Mesendoderm (in vitro differentiated cells): ENCODE measurements around the gene SLC36A3.
A peak's percentile ranks its signal among the peaks of the same experiment; 100 is the strongest.
"Not testable (repeated sequence)": the region's sequence is repeated elsewhere in the genome, so short reads cannot be mapped to it uniquely, and the experiment has no call there.

Source experiments
- DNase-seq: peaks from one replicate; pipeline ENCODE4 v3.0.0; 2013
- H2AK5ac ChIP-seq: 2 replicates; pipeline ENCODE4 v1.6.1; 2013; ENCODE audit warnings: low read length, inconsistent platforms
- H2BK120ac ChIP-seq: 2 replicates; pipeline ENCODE4 v1.6.1; 2013; ENCODE audit warnings: low read depth, mild to moderate bottlenecking, low read length, moderate library complexity, mixed read lengths
- H2BK15ac ChIP-seq: replicated peaks from 2 replicates; pipeline ENCODE4 v1.6.1; 2013; ENCODE audit warnings: low read depth, mild to moderate bottlenecking, moderate library complexity
- H2BK5ac ChIP-seq: 2 replicates; pipeline ENCODE4 v1.6.1; 2013; ENCODE audit warnings: low read length, inconsistent platforms
- H3K18ac ChIP-seq: 2 replicates; pipeline ENCODE4 v1.6.1; 2013; ENCODE audit warnings: mild to moderate bottlenecking, low read length, mixed read lengths
- H3K23ac ChIP-seq: one replicate; pipeline ENCODE4 v1.6.1; 2013; ENCODE audit warnings: low read length
- H3K27ac ChIP-seq: 2 replicates; pipeline ENCODE4 v1.5.1; 2013; ENCODE audit warnings: low read depth, mild to moderate bottlenecking, inconsistent platforms, low read length, moderate library complexity
- H3K27me3 ChIP-seq: 2 replicates; pipeline ENCODE4 v1.6.1; 2013; ENCODE audit warnings: low read length, control low read depth, mild to moderate bottlenecking, inconsistent platforms; ENCODE audit not compliant: insufficient read depth, poor library complexity
- H3K36me3 ChIP-seq: 2 replicates; pipeline ENCODE4 v1.6.1; 2013; ENCODE audit warnings: low read length, inconsistent platforms; ENCODE audit not compliant: control insufficient read depth, insufficient read depth
- H3K4ac ChIP-seq: one replicate; pipeline ENCODE4 v1.6.1; 2013; ENCODE audit warnings: low read depth, mild to moderate bottlenecking, low read length, moderate library complexity
- H3K4me1 ChIP-seq: 2 replicates; pipeline ENCODE4 v1.6.1; 2013; ENCODE audit warnings: low read depth, low read length, inconsistent platforms; ENCODE audit not compliant: control insufficient read depth
- H3K4me2 ChIP-seq: 2 replicates; pipeline ENCODE4 v1.6.1; 2013; ENCODE audit warnings: low read length
- H3K4me3 ChIP-seq: 2 replicates; pipeline ENCODE4 v1.5.1; 2013; ENCODE audit warnings: mild to moderate bottlenecking, low read length
- H3K56ac ChIP-seq: one replicate; pipeline ENCODE4 v1.6.1; 2013; ENCODE audit warnings: low read length
- H3K79me1 ChIP-seq: 2 replicates; pipeline ENCODE4 v1.6.1; 2013; ENCODE audit warnings: low read length, inconsistent platforms
- H3K79me2 ChIP-seq: 2 replicates; pipeline ENCODE4 v1.6.1; 2013; ENCODE audit warnings: mild to moderate bottlenecking, low read length; ENCODE audit not compliant: control insufficient read depth, insufficient read depth
- H3K9ac ChIP-seq: 2 replicates; pipeline ENCODE4 v1.6.1; 2013; ENCODE audit warnings: low read length, inconsistent platforms
- H4K5ac ChIP-seq: one replicate; pipeline ENCODE4 v1.6.1; 2013; ENCODE audit warnings: low read length
- H4K8ac ChIP-seq: one replicate; pipeline ENCODE4 v1.6.1; 2013; ENCODE audit warnings: low read depth, mild to moderate bottlenecking, control low read depth, low read length, moderate library complexity
- WGBS: extraction: QIAGEN DNeasy Blood & Tissue Kit; methylation state at CpG from one replicate; pipeline ENCODE4 v1.1.7; 2013; ENCODE audit warnings: low lambda C conversion rate, missing lambda C conversion rate; ENCODE audit not compliant: insufficient coverage; ENCODE audit errors: extremely low coverage; 5-methylcytosine and 5-hydroxymethylcytosine counted together

Gene SLC36A3

DNA sequence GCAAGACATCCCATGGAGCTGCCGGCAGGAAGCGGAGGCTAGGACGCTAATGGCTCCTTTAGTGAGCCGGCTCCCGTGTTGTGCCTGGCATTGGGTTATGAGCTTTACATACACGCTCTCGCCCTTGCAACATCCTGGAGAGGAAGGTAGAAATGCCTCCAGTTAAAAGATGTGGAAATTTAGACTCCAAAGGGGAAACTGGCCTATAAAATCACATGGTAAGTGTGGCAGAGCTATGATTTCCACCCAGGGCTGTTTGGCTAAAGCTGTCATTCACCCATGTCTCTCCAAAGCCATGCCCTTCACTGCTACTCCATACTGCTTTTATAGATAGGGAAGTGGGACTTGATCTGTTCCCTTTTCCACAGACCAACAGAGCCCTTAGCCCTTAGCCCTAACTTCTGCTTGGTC is 45.4 kb downstream of the SLC36A3 start:
- no peak overlapping the region for H4K5ac ChIP-seq
- DNase-seq = no peak

GRCh38 chr5:151257731-151258181 is 45.8 kb downstream of the SLC36A3 start:
- peaks cover 7% of the 10 kb centered on the region for H3K4me1 ChIP-seq
- H3K79me1 ChIP-seq = peaks cover 7% of the 10 kb centered on the region
- no peak overlapping the region for H2BK5ac ChIP-seq
- no peak overlapping the region for H4K5ac ChIP-seq
- H3K9ac ChIP-seq = no peak overlapping the region
- no peaks in the 10 kb centered on the region for H3K36me3 ChIP-seq
- no peak overlapping the region for H3K18ac ChIP-seq
- H3K79me2 ChIP-seq = no peaks in the 10 kb centered on the region
- H2BK15ac ChIP-seq = no peak overlapping the region
- H3K4me2 ChIP-seq = no peak overlapping the region
- H3K4me3 ChIP-seq = no peak overlapping the region
- peak; percentile 73 for DNase-seq
- H3K4ac ChIP-seq = no peak overlapping the region
- no peak overlapping the region for H4K8ac ChIP-seq
- no peak overlapping the region for H2BK120ac ChIP-seq
- no CpG with 5 or more reads among the region's 5 CpGs for WGBS
- H3K23ac ChIP-seq = no peak overlapping the region
- H3K27ac ChIP-seq = no peak overlapping the region
- no peak overlapping the region for H3K56ac ChIP-seq
- no peak overlapping the region for H2AK5ac ChIP-seq
- H3K27me3 ChIP-seq = no peaks in the 10 kb centered on the region

More for the DNA sequence above, 45.4 kb downstream of the SLC36A3 start:
- no peak overlapping the region for H3K4me3 ChIP-seq
- H4K8ac ChIP-seq = no peak overlapping the region
- no peak overlapping the region for H3K56ac ChIP-seq
- H2AK5ac ChIP-seq = no peak overlapping the region
- no peak overlapping the region for H2BK5ac ChIP-seq
- WGBS = no CpG with 5 or more reads among the region's 7 CpGs
- no peak overlapping the region for H3K18ac ChIP-seq
- H3K4me1 ChIP-seq = peaks cover 7% of the 10 kb centered on the region
- H3K36me3 ChIP-seq = no peaks in the 10 kb centered on the region
- H2BK15ac ChIP-seq = no peak overlapping the region
- H3K9ac ChIP-seq = no peak overlapping the region
- H3K79me1 ChIP-seq = peaks cover 7% of the 10 kb centered on the region
- no peaks in the 10 kb centered on the region for H3K79me2 ChIP-seq
- H3K4me2 ChIP-seq = no peak overlapping the region
- H3K23ac ChIP-seq = no peak overlapping the region
- H3K4ac ChIP-seq = no peak overlapping the region
- H3K27me3 ChIP-seq = no peaks in the 10 kb centered on the region
- no peak overlapping the region for H2BK120ac ChIP-seq
- peak overlapping the region; percentile 9 for H3K27ac ChIP-seq

GRCh38 chr5:151255621-151256286 is 47.8 kb downstream of the SLC36A3 start:
- DNase-seq = no peak
- H4K5ac ChIP-seq = no peak overlapping the region
- no peak overlapping the region for H3K4me2 ChIP-seq
- H3K56ac ChIP-seq = no peak overlapping the region
- H3K4me3 ChIP-seq = no peak overlapping the region
- H3K23ac ChIP-seq = no peak overlapping the region
- H3K4ac ChIP-seq = no peak overlapping the region
- peaks cover 7% of the 10 kb centered on the region for H3K79me1 ChIP-seq
- H3K79me2 ChIP-seq = no peaks in the 10 kb centered on the region
- no peaks in the 10 kb centered on the region for H3K27me3 ChIP-seq
- no peak overlapping the region for H3K9ac ChIP-seq
- H4K8ac ChIP-seq = no peak overlapping the region
- H3K4me1 ChIP-seq = peaks cover 8% of the 10 kb centered on the region
- no CpG with 5 or more reads among the region's 3 CpGs for WGBS
- H2BK15ac ChIP-seq = no peak overlapping the region
- no peak overlapping the region for H2BK5ac ChIP-seq
- H3K18ac ChIP-seq = no peak overlapping the region
- H2BK120ac ChIP-seq = no peak overlapping the region
- H3K27ac ChIP-seq = no peak overlapping the region
- no peaks in the 10 kb centered on the region for H3K36me3 ChIP-seq
- H2AK5ac ChIP-seq = no peak overlapping the region

DNA sequence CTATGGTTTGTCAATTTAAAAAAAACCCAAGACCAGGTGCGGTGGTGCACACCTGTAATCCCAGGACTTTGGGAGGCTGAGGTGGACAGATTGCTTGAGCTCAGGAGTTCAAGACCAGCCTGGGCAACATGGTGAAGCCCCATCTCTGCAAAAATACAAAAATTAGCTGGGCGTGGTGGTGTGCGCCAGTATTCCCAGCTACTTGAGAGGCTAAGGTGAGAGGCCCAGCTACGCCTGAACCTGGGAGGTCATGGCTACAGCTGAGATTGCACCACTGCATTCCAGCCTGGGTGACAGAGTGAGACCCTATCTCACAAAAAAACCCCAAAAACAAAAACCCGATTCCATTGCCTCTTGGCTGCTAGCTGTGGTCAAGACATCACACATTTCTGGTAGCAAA is 48.6 kb downstream of the SLC36A3 start:
- DNase-seq, H3K4me3 ChIP-seq, H3K4me1 ChIP-seq, H2BK120ac ChIP-seq, H3K27ac ChIP-seq, H3K27me3 ChIP-seq, H3K79me1 ChIP-seq, H4K5ac ChIP-seq, H2AK5ac ChIP-seq, H3K56ac ChIP-seq, H3K4ac ChIP-seq, H3K9ac ChIP-seq, H3K23ac ChIP-seq, H2BK15ac ChIP-seq, H3K36me3 ChIP-seq, H2BK5ac ChIP-seq, H3K79me2 ChIP-seq, H3K18ac ChIP-seq, H4K8ac ChIP-seq, H3K4me2 ChIP-seq: not testable (repeated sequence)
- no CpG with 5 or more reads among the region's 5 CpGs for WGBS

GRCh38 chr5:151254556-151254955 is 49.0 kb downstream of the SLC36A3 start:
- Histone ChIP-seq H3K79me2 (no peaks in the 10 kb centered on the region), H3K56ac (no peak overlapping the region), H3K4me3 (no peak overlapping the region), H3K23ac (no peak overlapping the region), H2BK120ac (no peak overlapping the region), H2BK5ac (no peak overlapping the region), H3K4me1 (peaks cover 8% of the 10 kb centered on the region), H3K4me2 (no peak overlapping the region), H3K79me1 (peaks cover 7% of the 10 kb centered on the region), H3K27me3 (no peaks in the 10 kb centered on the region), H4K8ac (no peak overlapping the region), H2BK15ac (no peak overlapping the region), H3K4ac (no peak overlapping the region), H3K18ac (no peak overlapping the region), H3K9ac (no peak overlapping the region), H2AK5ac (no peak overlapping the region), H3K27ac (no peak overlapping the region), H4K5ac (no peak overlapping the region), H3K36me3 (no peaks in the 10 kb centered on the region)
- WGBS = no CpG with 5 or more reads among the region's 1 CpG
- DNase-seq = no peak

DNA sequence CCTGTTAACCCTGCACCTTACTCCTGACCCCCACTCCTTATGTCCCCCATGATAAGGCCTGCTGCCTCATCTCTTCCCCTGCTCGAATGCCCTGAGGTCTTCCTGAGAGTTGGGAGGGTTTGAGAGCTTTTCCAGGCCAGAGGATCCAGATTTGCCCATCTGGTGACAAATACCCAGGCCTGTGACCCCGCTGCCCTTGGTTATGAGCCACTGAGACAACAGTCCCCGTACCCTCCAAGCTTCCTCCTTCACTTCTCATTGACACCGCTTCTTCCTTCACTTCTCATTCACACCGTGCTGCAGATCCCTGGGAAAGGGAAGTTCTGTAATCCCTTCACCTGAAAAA is 50.0 kb downstream of the SLC36A3 start:
- Histone ChIP-seq H2BK5ac (no peak overlapping the region), H3K56ac (peak overlapping the region; percentile 86), H3K36me3 (no peaks in the 10 kb centered on the region), H3K79me2 (no peaks in the 10 kb centered on the region), H3K18ac (no peak overlapping the region), H3K27me3 (no peaks in the 10 kb centered on the region), H2BK120ac (no peak overlapping the region), H2AK5ac (no peak overlapping the region), H3K4ac (peak overlapping the region; percentile 22), H3K4me3 (peak overlapping the region; percentile 47), H3K9ac (peak overlapping the region; percentile 75), H3K4me2 (peak overlapping the region; percentile 85), H3K23ac (peak overlapping the region; percentile 48), H4K5ac (no peak overlapping the region), H4K8ac (no peak overlapping the region), H3K79me1 (peaks cover 5% of the 10 kb centered on the region), H2BK15ac (no peak overlapping the region), H3K4me1 (peaks cover 8% of the 10 kb centered on the region), H3K27ac (no peak overlapping the region)
- no peak for DNase-seq
- no CpG with 5 or more reads among the region's 5 CpGs for WGBS
